ENCODE results near the gene SMIM43.

The SMIM43 gene

GRCh38 chr4:121789960-121790829 lies 25.2 kb upstream of the SMIM43 start:
- DNase-seq (ENCODE audit: low spot score in 2 of 2), result no peak
- Mint-ChIP-seq H3K9me3 (no peaks in the 10 kb centered on the region), H3K36me3 (no peaks in the 10 kb centered on the region), H3K4me1 (peaks cover 19% of the 10 kb centered on the region), H3K4me3 (no peak overlapping the region), H3K27ac (no peak overlapping the region)
- ATAC-seq, result no peak

GRCh38 chr4:121789455-121789854 lies 24.5 kb upstream of the SMIM43 start:
- Mint-ChIP-seq H3K27ac (peak overlapping the region; percentile 58), H3K4me1 (peaks cover 14% of the 10 kb centered on the region), H3K36me3 (no peaks in the 10 kb centered on the region), H3K4me3 (no peak overlapping the region), H3K9me3 (no peaks in the 10 kb centered on the region)
- DNase-seq (ENCODE audit: low spot score in 2 of 2) (no peak), ATAC-seq (no peak)

- ATAC-seq (peak; percentile 65), DNase-seq (ENCODE audit: low spot score in 2 of 2) (no peak)
- Mint-ChIP-seq H3K4me1 (peaks cover 14% of the 10 kb centered on the region), H3K36me3 (no peaks in the 10 kb centered on the region), H3K4me3 (no peak overlapping the region), H3K27ac (peak overlapping the region; percentile 58), H3K9me3 (no peaks in the 10 kb centered on the region)
Observed at GRCh38 chr4:121788896-121789295, 23.9 kb upstream of the SMIM43 start.

- no peaks in the 10 kb centered on the region for H3K9me3 Mint-ChIP-seq
- no peaks in the 10 kb centered on the region for H3K36me3 Mint-ChIP-seq
- H3K4me3 Mint-ChIP-seq, result no peak overlapping the region
- peaks cover 14% of the 10 kb centered on the region for H3K4me1 Mint-ChIP-seq
- H3K27ac Mint-ChIP-seq, result no peak overlapping the region
- ATAC-seq (no peak), DNase-seq (ENCODE audit: low spot score in 2 of 2) (no peak)
Observed at GRCh38 chr4:121786221-121786620, 21.3 kb upstream of the SMIM43 start.

- no peak for DNase-seq (ENCODE audit: low spot score in 2 of 2)
- Mint-ChIP-seq H3K4me3 (no peak overlapping the region), H3K36me3 (no peaks in the 10 kb centered on the region)
Observed at GRCh38 chr4:121785479-121785878, 20.5 kb upstream of the SMIM43 start.

GRCh38 chr4:121784975-121785374 lies 20.0 kb upstream of the SMIM43 start:
- no peaks in the 10 kb centered on the region for H3K36me3 Mint-ChIP-seq
- no peak overlapping the region for H3K27ac Mint-ChIP-seq
- DNase-seq (ENCODE audit: low spot score in 2 of 2), result no peak
- peaks cover 14% of the 10 kb centered on the region for H3K4me1 Mint-ChIP-seq
- H3K4me3 Mint-ChIP-seq, result no peak overlapping the region
- ATAC-seq, result no peak
- H3K9me3 Mint-ChIP-seq, result no peaks in the 10 kb centered on the region

More at GRCh38 chr4:121785479-121785878, 20.5 kb upstream of the SMIM43 start:
- H3K27ac Mint-ChIP-seq, result no peak overlapping the region
- H3K9me3 Mint-ChIP-seq, result no peaks in the 10 kb centered on the region
- H3K4me1 Mint-ChIP-seq, result peaks cover 14% of the 10 kb centered on the region
- no peak for ATAC-seq

GRCh38 chr4:121784401-121784800 lies 19.4 kb upstream of the SMIM43 start:
- Mint-ChIP-seq H3K27ac (no peak overlapping the region), H3K4me3 (no peak overlapping the region), H3K9me3 (no peaks in the 10 kb centered on the region), H3K36me3 (no peaks in the 10 kb centered on the region), H3K4me1 (peaks cover 12% of the 10 kb centered on the region)
- DNase-seq (ENCODE audit: low spot score in 2 of 2) (no peak), ATAC-seq (no peak)

GRCh38 chr4:121783210-121783609 lies 18.2 kb upstream of the SMIM43 start:
- Mint-ChIP-seq H3K4me1 (peaks cover 3% of the 10 kb centered on the region), H3K27ac (no peak overlapping the region), H3K9me3 (no peaks in the 10 kb centered on the region), H3K4me3 (no peak overlapping the region), H3K36me3 (no peaks in the 10 kb centered on the region)
- ATAC-seq, result no peak
- DNase-seq (ENCODE audit: low spot score in 2 of 2), result no peak

GRCh38 chr4:121778991-121779628 lies 14.1 kb upstream of the SMIM43 start:
- no peak overlapping the region for H3K4me3 Mint-ChIP-seq
- no peak overlapping the region for H3K27ac Mint-ChIP-seq
- no peaks in the 10 kb centered on the region for H3K4me1 Mint-ChIP-seq
- no peaks in the 10 kb centered on the region for H3K36me3 Mint-ChIP-seq
- ATAC-seq (no peak), DNase-seq (ENCODE audit: low spot score in 2 of 2) (no peak)
- no peaks in the 10 kb centered on the region for H3K9me3 Mint-ChIP-seq

- Mint-ChIP-seq H3K4me1 (no peaks in the 10 kb centered on the region), H3K9me3 (no peaks in the 10 kb centered on the region), H3K27ac (peak overlapping the region; percentile 74), H3K4me3 (no peak overlapping the region), H3K36me3 (no peaks in the 10 kb centered on the region)
- peak; percentile 72 for ATAC-seq
- no peak for DNase-seq (ENCODE audit: low spot score in 2 of 2)
Observed at GRCh38 chr4:121777625-121778024, 12.7 kb upstream of the SMIM43 start.

- no peaks in the 10 kb centered on the region for H3K9me3 Mint-ChIP-seq
Observed at GRCh38 chr4:121776610-121777401, 11.8 kb upstream of the SMIM43 start.

GRCh38 chr4:121773883-121774282 lies 8.9 kb upstream of the SMIM43 start:
- Mint-ChIP-seq H3K4me1 (no peaks in the 10 kb centered on the region), H3K27ac (no peak overlapping the region), H3K9me3 (no peaks in the 10 kb centered on the region), H3K4me3 (no peak overlapping the region), H3K36me3 (no peaks in the 10 kb centered on the region)
- DNase-seq (ENCODE audit: low spot score in 2 of 2) (no peak), ATAC-seq (no peak)

More at GRCh38 chr4:121776610-121777401, 11.8 kb upstream of the SMIM43 start:
- ATAC-seq, result peak; percentile 76
- no peak for DNase-seq (ENCODE audit: low spot score in 2 of 2)
- peak overlapping the region; percentile 27 for H3K27ac Mint-ChIP-seq
- no peak overlapping the region for H3K4me3 Mint-ChIP-seq
- H3K36me3 Mint-ChIP-seq, result no peaks in the 10 kb centered on the region
- no peaks in the 10 kb centered on the region for H3K4me1 Mint-ChIP-seq

- Mint-ChIP-seq H3K4me1 (no peaks in the 10 kb centered on the region), H3K36me3 (no peaks in the 10 kb centered on the region), H3K9me3 (no peaks in the 10 kb centered on the region), H3K4me3 (no peak overlapping the region), H3K27ac (no peak overlapping the region)
- ATAC-seq (no peak), DNase-seq (ENCODE audit: low spot score in 2 of 2) (no peak)
Observed at GRCh38 chr4:121771869-121772268, 6.9 kb upstream of the SMIM43 start.

GRCh38 chr4:121769341-121769740 lies 4.4 kb upstream of the SMIM43 start:
- peaks cover 13% of the 10 kb centered on the region for H3K4me1 Mint-ChIP-seq
- no peaks in the 10 kb centered on the region for H3K36me3 Mint-ChIP-seq
- DNase-seq (ENCODE audit: low spot score in 2 of 2) (no peak), ATAC-seq (no peak)
- no peaks in the 10 kb centered on the region for H3K9me3 Mint-ChIP-seq
- H3K27ac Mint-ChIP-seq, result no peak overlapping the region
- no peak overlapping the region for H3K4me3 Mint-ChIP-seq

- no peaks in the 10 kb centered on the region for H3K36me3 Mint-ChIP-seq
- H3K9me3 Mint-ChIP-seq, result no peaks in the 10 kb centered on the region
- no peak for DNase-seq (ENCODE audit: low spot score in 2 of 2)
- ATAC-seq, result no peak
- H3K4me3 Mint-ChIP-seq, result no peak overlapping the region
- no peak overlapping the region for H3K27ac Mint-ChIP-seq
- H3K4me1 Mint-ChIP-seq, result peaks cover 17% of the 10 kb centered on the region
Observed at GRCh38 chr4:121767166-121767565, 2.2 kb upstream of the SMIM43 start.

All from stimulated activated effector memory CD8-positive, alpha-beta T cell treated with anti-CD3 and anti-CD28 coated beads, Interleukin-12 subunit alpha, Interleukin-12 subunit beta, amount 100 ng/mL, for 72 hours (primary cell).